Epidermal melanocyte (primary cell): ENCODE results near the gene HINT3.
A peak's percentile ranks its signal among the peaks of the same experiment; 100 is the strongest.
"Not testable (repeated sequence)": the region's sequence is repeated elsewhere in the genome, so short reads cannot be mapped to it uniquely, and the experiment has no call there.

Experiments used
- DNase-seq: peaks from one replicate; pipeline ENCODE4 v3.0.0; 2011; ENCODE audit warnings: low spot score; ENCODE audit not compliant: insufficient read length

Gene HINT3

GRCh38 chr6:125995972-125996580 is 39.5 kb downstream of the HINT3 start:
- peak; percentile 54 for DNase-seq

DNA sequence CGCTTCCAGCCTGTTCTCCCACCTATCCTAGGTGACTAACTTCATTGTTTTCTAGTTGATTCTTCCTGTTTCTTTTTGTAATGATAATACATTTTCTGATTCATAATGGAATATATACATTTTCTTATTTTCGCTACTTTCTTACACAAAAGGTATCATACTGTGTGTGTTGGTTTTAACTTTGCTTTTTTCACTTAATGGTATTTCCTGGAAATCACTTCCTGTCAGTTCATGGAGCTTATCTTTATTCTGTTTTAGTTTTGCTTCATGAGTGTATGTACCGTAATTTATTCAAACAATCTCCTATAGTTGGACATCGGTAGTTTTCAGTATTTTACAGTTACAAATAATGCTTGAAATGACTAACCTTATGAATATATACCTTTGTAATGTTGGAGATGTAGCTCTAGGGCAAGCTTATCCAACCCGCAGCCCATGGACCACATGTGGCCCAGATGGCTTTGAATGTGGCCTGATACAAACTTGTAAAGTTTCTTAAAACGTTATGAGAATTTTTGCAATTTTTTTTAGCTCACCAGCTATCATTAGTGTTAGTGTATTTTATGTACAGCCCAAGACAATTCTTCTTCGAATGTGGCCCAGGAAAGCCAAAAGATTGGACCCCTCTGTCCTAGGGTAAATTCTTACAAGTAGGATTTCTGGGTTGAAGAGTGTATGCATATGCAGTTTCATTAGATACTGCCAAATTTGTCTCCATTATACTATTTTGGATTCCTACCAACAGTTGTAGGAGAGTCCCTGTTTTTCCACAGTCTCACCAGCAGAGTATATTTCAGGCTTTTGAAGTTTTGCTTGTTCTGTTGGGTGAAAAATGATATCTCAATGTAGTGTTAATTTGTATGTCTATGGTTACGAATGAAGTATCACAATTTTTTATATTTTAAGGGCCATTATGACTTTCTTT is 46.4 kb downstream of the HINT3 start:
- no peak for DNase-seq

DNA sequence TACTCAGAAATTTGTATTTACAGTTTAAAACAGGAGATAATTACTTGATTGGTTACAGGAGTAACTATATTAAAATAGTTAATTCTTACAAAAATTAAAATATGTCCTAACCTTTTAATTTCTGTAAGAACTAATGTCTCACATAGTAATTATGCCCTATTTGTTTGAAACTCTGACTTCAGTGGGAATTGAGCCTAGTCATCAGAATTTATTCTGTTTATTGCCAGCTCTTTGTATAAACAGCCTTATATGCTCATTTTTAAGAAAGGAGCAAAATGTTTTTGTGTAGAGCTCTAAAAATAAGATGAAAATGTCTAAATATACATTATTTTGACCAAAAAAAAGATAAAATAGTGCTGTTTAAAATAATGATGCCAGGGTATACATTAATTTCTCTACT is 51.2 kb downstream of the HINT3 start:
- no peak for DNase-seq

- DNase-seq = no peak
Measured at GRCh38 chr6:126010040-126010439, 53.5 kb downstream of the HINT3 start.

- DNase-seq = no peak
Measured at GRCh38 chr6:126015863-126016262, 59.3 kb downstream of the HINT3 start.

DNA sequence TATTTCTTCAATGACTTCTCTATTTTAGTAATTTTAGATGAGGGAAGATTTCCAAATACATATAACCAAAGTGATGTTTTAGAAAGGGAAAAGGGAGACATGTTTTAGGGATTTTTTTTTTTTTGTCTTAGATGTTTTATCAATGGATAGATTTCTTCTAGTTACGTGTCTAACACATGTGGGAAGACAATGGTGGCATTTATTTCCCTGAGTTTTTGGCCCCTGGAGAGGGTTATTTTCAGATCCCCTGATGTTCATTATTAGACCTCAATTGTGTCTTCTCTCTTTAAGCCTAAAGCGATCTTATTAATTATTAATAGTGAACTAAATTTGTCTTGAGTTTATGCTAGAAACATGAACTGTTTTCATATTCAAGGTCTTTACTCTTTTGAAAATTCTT is 60.0 kb downstream of the HINT3 start:
- no peak for DNase-seq

- no peak for DNase-seq
Measured at GRCh38 chr6:126017668-126018067, 61.1 kb downstream of the HINT3 start.

GRCh38 chr6:126020305-126021050 is 63.9 kb downstream of the HINT3 start:
- no peak for DNase-seq

- not testable (repeated sequence) for DNase-seq
Measured at GRCh38 chr6:126023474-126023873, 66.9 kb downstream of the HINT3 start.

- no peak for DNase-seq
Measured at GRCh38 chr6:126026001-126026400, 69.4 kb downstream of the HINT3 start.

DNA sequence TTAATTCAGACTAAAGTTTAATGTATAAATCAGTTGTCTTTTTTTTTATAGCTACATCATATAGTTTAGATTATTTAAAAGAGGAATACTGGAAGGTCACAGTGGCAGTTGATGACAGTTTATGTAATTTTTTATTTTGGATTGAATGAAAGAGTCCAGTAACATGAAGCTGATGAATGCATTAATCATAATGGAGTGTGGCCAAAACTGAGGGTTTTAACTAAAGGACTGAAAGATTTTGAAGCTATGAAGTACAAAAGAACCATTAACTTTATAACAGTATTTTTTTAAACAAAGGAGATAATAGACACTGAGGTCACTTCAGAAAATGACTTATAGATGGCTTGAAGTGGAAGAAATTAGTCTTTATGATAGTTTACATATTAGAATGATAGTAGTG is 71.0 kb downstream of the HINT3 start:
- no peak for DNase-seq
